Trophoblast cell (in vitro differentiated cells and primary cell): ENCODE measurements around the gene LCN12.
A peak's percentile ranks its signal among the peaks of the same experiment; 100 is the strongest.

Experiments used
- DNase-seq, 2 donors: peaks; one replicate each; pipeline ENCODE4 v3.0.0-alpha.2; 2016
- H2AFZ ChIP-seq: 2 replicates; pipeline ENCODE4 v1.6.1; 2013; ENCODE audit warnings: low read length, moderate library complexity, mild to moderate bottlenecking; ENCODE audit not compliant: insufficient read depth, poor library complexity
- H2AK5ac ChIP-seq: 2 replicates; pipeline ENCODE4 v1.6.1; 2013; ENCODE audit warnings: mild to moderate bottlenecking, low read length
- H2BK120ac ChIP-seq: 2 replicates; pipeline ENCODE4 v1.6.1; 2013; ENCODE audit warnings: low read length, mild to moderate bottlenecking, moderate library complexity; ENCODE audit not compliant: insufficient read depth, poor library complexity
- H2BK12ac ChIP-seq: 2 replicates; pipeline ENCODE4 v1.6.1; 2013; ENCODE audit warnings: mild to moderate bottlenecking, low read length, moderate library complexity
- H2BK5ac ChIP-seq: 2 replicates; pipeline ENCODE4 v1.6.1; 2013; ENCODE audit warnings: low read length, low read depth, moderate library complexity, mild to moderate bottlenecking; ENCODE audit not compliant: poor library complexity
- H3K14ac ChIP-seq: 2 replicates; pipeline ENCODE4 v1.6.1; 2013; ENCODE audit warnings: mild to moderate bottlenecking, low read length
- H3K18ac ChIP-seq: 2 replicates; pipeline ENCODE4 v1.6.1; 2013; ENCODE audit warnings: mild to moderate bottlenecking, low read length
- H3K23ac ChIP-seq: 2 replicates; pipeline ENCODE4 v1.6.1; 2013; ENCODE audit warnings: low read length
- H3K27ac ChIP-seq: 2 replicates; pipeline ENCODE4 v1.5.1; 2013; ENCODE audit warnings: low read depth, mild to moderate bottlenecking, inconsistent platforms, low read length, moderate library complexity
- H3K27me3 ChIP-seq: 2 replicates; pipeline ENCODE4 v1.6.1; 2013; ENCODE audit warnings: inconsistent platforms, mild to moderate bottlenecking, low read length, moderate library complexity; ENCODE audit not compliant: insufficient read depth
- H3K36me3 ChIP-seq, 2 experiments: 1 replicate in 1 of 2; 2 replicates in 1 of 2; pipeline ENCODE4 v1.6.1; 2013; ENCODE audit warnings: low read length in 2 of 2, mild to moderate bottlenecking in 2 of 2, moderate library complexity in 1 of 2; ENCODE audit not compliant: insufficient read depth in 2 of 2, control insufficient read depth in 1 of 2
- H3K4ac ChIP-seq: 2 replicates; pipeline ENCODE4 v1.6.1; 2013; ENCODE audit warnings: low read depth, mild to moderate bottlenecking, low read length, moderate library complexity
- H3K4me1 ChIP-seq, 2 experiments: 1 replicate in 1 of 2; 2 replicates in 1 of 2; pipeline ENCODE4 v1.6.1; 2013; ENCODE audit warnings: low read length in 2 of 2, mild to moderate bottlenecking in 2 of 2, moderate library complexity in 1 of 2; ENCODE audit not compliant: insufficient read depth in 2 of 2, control insufficient read depth in 1 of 2
- H3K4me2 ChIP-seq: 2 replicates; pipeline ENCODE4 v1.6.1; 2013; ENCODE audit warnings: inconsistent platforms, mild to moderate bottlenecking, low read length, moderate library complexity
- H3K4me3 ChIP-seq: 2 replicates; pipeline ENCODE4 v1.5.1; 2013; ENCODE audit warnings: mild to moderate bottlenecking, low read depth, low read length, inconsistent platforms
- H3K79me1 ChIP-seq: one replicate; pipeline ENCODE4 v1.6.1; 2013; ENCODE audit warnings: low read length
- H3K79me2 ChIP-seq: 2 replicates; pipeline ENCODE4 v1.6.1; 2013; ENCODE audit warnings: low read length, mild to moderate bottlenecking; ENCODE audit not compliant: control insufficient read depth, insufficient read depth, poor library complexity
- H3K9ac ChIP-seq: 2 replicates; pipeline ENCODE4 v1.6.1; 2013; ENCODE audit warnings: mild to moderate bottlenecking, low read length
- H3K9me3 ChIP-seq: 2 replicates; pipeline ENCODE4 v1.6.1; 2013; ENCODE audit warnings: low read depth, mild to moderate bottlenecking, control low read depth, inconsistent platforms, low read length; ENCODE audit not compliant: insufficient read depth
- H4K12ac ChIP-seq: 2 replicates; pipeline ENCODE4 v1.6.1; 2013; ENCODE audit warnings: low read depth, mild to moderate bottlenecking, low read length, moderate library complexity
- H4K8ac ChIP-seq: 2 replicates; pipeline ENCODE4 v1.6.1; 2013; ENCODE audit warnings: low read depth, mild to moderate bottlenecking, low read length, moderate library complexity
- H4K91ac ChIP-seq: one replicate; pipeline ENCODE4 v1.6.1; 2013; ENCODE audit warnings: low read depth, mild to moderate bottlenecking, low read length, moderate library complexity
- WGBS: extraction: QIAGEN DNeasy Blood & Tissue Kit; methylation state at CpG from one replicate; pipeline ENCODE4 v1.1.7; 2013; ENCODE audit warnings: missing lambda C conversion rate; ENCODE audit not compliant: insufficient read length, insufficient coverage; ENCODE audit errors: extremely low coverage; 5-methylcytosine and 5-hydroxymethylcytosine counted together

LCN12 gene

DNA sequence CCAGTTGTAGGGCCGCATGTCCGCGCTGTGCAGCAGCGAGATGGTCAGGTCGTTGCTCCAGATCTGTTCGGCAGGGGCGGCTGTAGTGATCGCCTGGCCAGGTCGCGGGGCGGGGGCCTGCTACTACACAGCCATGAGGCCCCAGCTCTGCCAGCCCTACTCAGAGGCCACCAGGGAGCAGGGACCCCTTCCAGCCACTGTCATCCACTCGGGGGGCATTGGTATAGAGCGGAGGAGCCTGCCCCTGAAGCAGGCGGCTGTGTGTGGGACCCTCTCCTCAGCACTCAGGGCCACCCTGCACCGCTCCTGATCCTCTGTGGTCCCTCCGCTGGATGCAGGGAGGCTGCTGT, 9.2 kb upstream of the LCN12 start:
- Histone ChIP-seq H3K23ac (no peak overlapping the region), H4K91ac (peak overlapping the region; percentile 98), H3K36me3 (peaks cover 43 to 45% of the 10 kb centered on the region in 2 experiments), H2BK5ac (no peak overlapping the region), H3K9ac (no peak overlapping the region), H3K4me1 (peaks cover 8 to 14% of the 10 kb centered on the region in 2 experiments), H2AK5ac (no peak overlapping the region), H2AFZ (no peak overlapping the region), H3K27me3 (no peaks in the 10 kb centered on the region), H3K4ac (peak overlapping the region; percentile 87), H3K27ac (peak overlapping the region; percentile 6), H3K18ac (peak overlapping the region; percentile 10), H3K14ac (no peak overlapping the region), H4K8ac (no peak overlapping the region), H2BK120ac (no peak overlapping the region), H4K12ac (no peak overlapping the region), H3K9me3 (peaks cover 4% of the 10 kb centered on the region), H3K4me2 (peak overlapping the region; percentile 77), H2BK12ac (no peak overlapping the region), H3K79me2 (peaks cover 13% of the 10 kb centered on the region), H3K79me1 (peaks cover 11% of the 10 kb centered on the region), H3K4me3 (no peak overlapping the region)
- WGBS: no CpG with 5 or more reads among the region's 16 CpGs
- no peak for DNase-seq

DNA sequence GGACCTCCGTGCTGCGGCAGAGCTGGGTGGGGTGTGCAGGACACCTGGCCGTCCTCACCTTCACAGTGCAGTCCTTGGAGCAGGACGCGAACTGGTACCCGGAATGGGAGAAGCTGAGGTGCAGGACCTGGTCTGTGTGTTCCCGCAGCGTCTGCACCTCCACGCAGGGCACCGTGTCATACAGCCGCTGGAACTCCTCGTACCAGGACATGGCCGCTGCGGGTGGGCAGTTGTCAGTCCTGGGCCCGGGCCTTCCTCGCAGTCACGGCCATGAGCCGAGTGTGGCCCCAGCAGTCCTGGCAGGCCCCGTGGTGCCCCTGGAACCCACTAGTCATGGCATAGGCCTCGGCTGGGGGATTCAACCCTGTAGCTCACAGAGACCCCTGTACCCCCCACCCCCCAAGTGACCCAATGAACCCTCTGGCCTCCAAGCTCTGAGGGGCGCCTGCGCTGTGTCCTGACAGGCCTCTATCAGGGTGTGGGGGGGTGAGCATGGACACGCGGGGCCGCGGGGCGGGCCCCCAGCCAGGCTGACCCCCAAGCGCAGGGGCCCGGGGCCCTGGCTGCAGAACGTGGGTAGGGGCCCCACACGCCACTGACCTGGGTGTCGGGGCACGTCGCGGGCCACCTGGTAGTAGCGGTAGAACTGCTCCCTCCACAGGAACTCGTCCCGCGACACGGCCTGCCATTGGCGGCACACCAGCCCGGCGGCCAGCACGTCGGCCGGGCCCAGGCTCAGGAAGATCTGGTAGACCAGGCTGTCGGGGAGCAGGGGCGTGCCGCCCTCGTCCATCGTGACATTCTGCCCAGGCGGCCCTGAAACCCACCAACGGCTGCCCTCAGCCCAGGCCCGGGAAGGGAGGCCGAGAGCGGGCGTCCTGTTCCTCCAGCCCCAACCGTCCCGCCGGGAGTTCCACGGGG, 8.5 kb upstream of the LCN12 start:
- Histone ChIP-seq H3K18ac (peak overlapping the region; percentile 87), H3K36me3 (peaks cover 43 to 44% of the 10 kb centered on the region in 2 experiments), H3K4me3 (peak overlapping the region; percentile 98), H2BK12ac (no peak overlapping the region), H3K4me1 (peaks cover 8 to 11% of the 10 kb centered on the region in 2 experiments), H4K12ac (peak overlapping the region; percentile 88), H3K14ac (peak overlapping the region; percentile 96), H2AFZ (peak overlapping the region; percentile 79), H3K9ac (peak overlapping the region; percentile 96), H3K23ac (peak overlapping the region; percentile 2), H3K79me1 (peaks cover 11% of the 10 kb centered on the region), H4K91ac (peak overlapping the region; percentile 98), H3K27ac (peak overlapping the region; percentile 80), H2BK5ac (peak overlapping the region; percentile 90), H2BK120ac (peak overlapping the region; percentile 62), H2AK5ac (peak overlapping the region; percentile 72), H3K4ac (peak overlapping the region; percentile 87), H3K4me2 (peak overlapping the region; percentile 77), H3K79me2 (peaks cover 13% of the 10 kb centered on the region), H3K9me3 (peaks cover 4% of the 10 kb centered on the region), H3K27me3 (no peaks in the 10 kb centered on the region), H4K8ac (peak overlapping the region; percentile 89)
- peak in 1 of 2 donors; percentile 40 for DNase-seq
- WGBS: no CpG with 5 or more reads among the region's 61 CpGs

DNA sequence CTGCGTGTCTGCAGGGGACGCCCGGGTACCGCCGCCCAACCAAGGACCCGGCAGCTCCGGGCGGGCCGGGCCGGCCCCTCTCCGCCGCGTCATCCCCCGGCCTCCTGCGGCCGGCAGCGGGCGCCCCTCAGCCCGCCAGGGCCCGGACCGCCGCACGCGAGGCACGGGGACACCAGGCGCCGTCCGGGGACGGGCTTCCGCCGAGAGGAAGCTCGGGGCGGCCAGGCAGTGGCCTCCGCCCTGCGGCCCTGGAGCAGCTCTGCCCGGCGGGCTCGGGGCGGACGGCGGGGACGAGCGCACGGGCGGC, 7.9 kb upstream of the LCN12 start:
- Histone ChIP-seq H3K9ac (peak overlapping the region; percentile 96), H3K4me1 (peaks cover 9 to 12% of the 10 kb centered on the region in 2 experiments), H2BK120ac (peak overlapping the region; percentile 62), H3K36me3 (peaks cover 42 to 43% of the 10 kb centered on the region in 2 experiments), H3K4ac (peak overlapping the region; percentile 87), H3K27me3 (no peaks in the 10 kb centered on the region), H3K9me3 (peaks cover 4% of the 10 kb centered on the region), H3K79me1 (peaks cover 11% of the 10 kb centered on the region), H3K4me3 (peak overlapping the region; percentile 98), H4K12ac (peak overlapping the region; percentile 88), H2BK5ac (peak overlapping the region; percentile 90), H4K91ac (peak overlapping the region; percentile 98), H2AFZ (peak overlapping the region; percentile 79), H2AK5ac (peak overlapping the region; percentile 72), H3K27ac (peak overlapping the region; percentile 80), H3K23ac (no peak overlapping the region), H4K8ac (peak overlapping the region; percentile 89), H3K4me2 (peak overlapping the region; percentile 77), H2BK12ac (no peak overlapping the region), H3K14ac (peak overlapping the region; percentile 96), H3K79me2 (peaks cover 13% of the 10 kb centered on the region), H3K18ac (peak overlapping the region; percentile 87)
- DNase-seq: peak; percentile 19 to 49
- no CpG with 5 or more reads among the region's 45 CpGs for WGBS

DNA sequence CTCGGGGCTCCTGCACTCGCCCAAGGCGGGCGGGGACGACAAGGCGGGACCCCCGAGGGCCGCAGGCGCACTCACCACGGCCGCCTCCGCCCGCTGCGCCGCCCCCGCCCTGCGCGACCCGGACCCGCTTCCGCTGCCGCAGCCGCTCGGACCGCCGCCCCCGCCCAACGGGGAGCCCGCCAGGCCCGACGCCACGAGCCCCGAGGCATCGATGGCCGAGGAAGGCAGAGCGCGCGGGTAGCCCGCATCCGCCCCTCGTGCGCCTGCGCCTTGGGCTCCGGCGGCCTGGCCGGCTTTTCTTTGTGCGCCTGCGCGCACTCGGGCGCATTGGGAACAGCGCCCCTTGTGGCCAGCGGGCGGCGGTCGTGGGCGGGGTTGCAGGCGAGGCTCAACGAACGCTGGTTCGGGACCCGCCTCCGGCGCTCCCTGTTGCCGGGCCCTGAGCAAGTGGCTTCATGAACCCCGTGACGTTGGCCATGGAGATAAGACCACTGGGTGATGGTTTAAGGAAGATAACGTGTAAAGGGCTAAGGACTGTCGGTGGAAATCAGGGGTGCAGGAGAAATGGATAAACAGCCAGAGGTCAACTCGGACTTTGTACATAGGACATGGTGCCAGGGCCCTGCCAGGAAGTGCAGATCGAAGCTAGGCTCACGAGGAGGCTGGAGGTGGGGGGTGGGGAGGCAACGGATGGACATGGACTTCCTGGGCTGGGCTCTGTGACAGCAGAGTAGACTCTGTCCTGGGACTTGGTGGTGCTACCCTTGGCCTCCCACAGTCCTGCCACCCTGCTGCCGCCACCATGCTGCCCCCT, 7.3 kb upstream of the LCN12 start, which contains the start of the genes C8G and FBXW5:
Gene C8G (plus strand): TSS at position 725 of the 814 bp plus-strand sequence. CDS start 78 bp downstream, at position 803.
Gene FBXW5 (minus strand): TSS at position 220 of the 814 bp plus-strand sequence. CDS start 655 bp downstream, outside the sequence.
- H2BK12ac ChIP-seq: peak within 1 kb of the TSS; percentile 34
- H3K9ac ChIP-seq: peak within 1 kb of the TSS; percentile 96
- peaks cover 10 to 17% of the 10 kb centered on the region in 2 experiments for H3K4me1 ChIP-seq
- H3K79me2 ChIP-seq: peaks cover 13% of the 10 kb centered on the region
- no peak within 1 kb of the TSS for H3K23ac ChIP-seq
- WGBS: no CpG with 5 or more reads among the region's 74 CpGs
- peak within 1 kb of the TSS; percentile 96 for H3K14ac ChIP-seq
- peak within 1 kb of the TSS; percentile 80 for H3K27ac ChIP-seq
- H3K4ac ChIP-seq: peak within 1 kb of the TSS; percentile 87
- peak within 1 kb of the TSS; percentile 88 for H4K12ac ChIP-seq
- H4K91ac ChIP-seq: peak within 1 kb of the TSS; percentile 98
- peak within 1 kb of the TSS; percentile 90 for H2BK5ac ChIP-seq
- peak; percentile 92 to 99 for DNase-seq
- H3K27me3 ChIP-seq: no peaks in the 10 kb centered on the region
- peak within 1 kb of the TSS; percentile 89 for H4K8ac ChIP-seq
- peak within 1 kb of the TSS; percentile 98 for H3K4me3 ChIP-seq
- H3K4me2 ChIP-seq: peak within 1 kb of the TSS; percentile 77
- peaks cover 37% of the 10 kb centered on the region in 2 experiments for H3K36me3 ChIP-seq
- H3K9me3 ChIP-seq: peaks cover 4% of the 10 kb centered on the region
- peaks cover 14% of the 10 kb centered on the region for H3K79me1 ChIP-seq
- H3K18ac ChIP-seq: peak within 1 kb of the TSS; percentile 87
- peak within 1 kb of the TSS; percentile 62 for H2BK120ac ChIP-seq
- peak within 1 kb of the TSS; percentile 79 for H2AFZ ChIP-seq
- peak within 1 kb of the TSS; percentile 78 for H2AK5ac ChIP-seq
